HEK293T (cell line): Measurements from ENCODE around the gene CCDC80.

ENCODE experiments used
- CTBP1 ChIP-seq: fragments of 450-650 bp; IDR thresholded peaks from 2 replicates; pipeline ENCODE4 v1.6.1; 2016; ENCODE audit warnings: borderline replicate concordance
- FOXM1 ChIP-seq: fragments of 450-650 bp; IDR thresholded peaks from 2 replicates; pipeline ENCODE4 v1.6.1; 2017; ENCODE audit warnings: mild to moderate bottlenecking, borderline replicate concordance
- NFRKB ChIP-seq: fragments of 450-650 bp; IDR thresholded peaks from 2 replicates; pipeline ENCODE4 v1.6.1; 2016; ENCODE audit warnings: mild to moderate bottlenecking, moderate library complexity
- PKNOX1 ChIP-seq: fragments of 450-650 bp; IDR thresholded peaks from 2 replicates; pipeline ENCODE4 v1.6.1; 2016
- TARDBP ChIP-seq: fragments of 450-650 bp; IDR thresholded peaks from 2 replicates; pipeline ENCODE4 v1.6.1; 2016

- no peak for TF ChIP-seq FOXM1
- TF ChIP-seq PKNOX1, result no peak
- no peak for TF ChIP-seq TARDBP
- TF ChIP-seq NFRKB, result no peak
- TF ChIP-seq CTBP1, result no peak
Measured at GRCh38 chr3:112643621-112644240, 2.8 kb upstream of the CCDC80 start.
